Skeletal muscle tissue (tissue), 4 donors: ENCODE data around the gene CDC42BPA. TPM values are rescaled to one million over a fixed set of nuclear protein-coding genes. Genes with fewer than 3 reads are reported as not detected.
A peak's percentile ranks its signal among the peaks of the same experiment; 100 is the strongest.

Source experiments
- H3K27ac ChIP-seq: one replicate; pipeline ENCODE4 v1.7.0; 2013; ENCODE audit warnings: mild to moderate bottlenecking, low read depth, low read length, inconsistent platforms
- H3K27me3 ChIP-seq, 3 donors: one replicate each; pipeline ENCODE4 v1.7.0; 2013; ENCODE audit warnings: low read length in 3 of 3; ENCODE audit not compliant: control insufficient read depth in 3 of 3, insufficient read depth in 3 of 3
- H3K36me3 ChIP-seq, 3 donors: one replicate each; pipeline ENCODE4 v1.7.0; 2013; ENCODE audit warnings: low read length in 3 of 3; ENCODE audit not compliant: control insufficient read depth in 3 of 3, insufficient read depth in 3 of 3
- H3K4me1 ChIP-seq, 3 donors: one replicate each; pipeline ENCODE4 v1.7.0; 2013; ENCODE audit warnings: low read length in 3 of 3, mild to moderate bottlenecking in 3 of 3; ENCODE audit not compliant: control insufficient read depth in 3 of 3, insufficient read depth in 3 of 3
- H3K4me3 ChIP-seq, 3 donors: one replicate each; pipeline ENCODE4 v1.7.0; 2013; ENCODE audit warnings: low read length in 3 of 3
- H3K9ac ChIP-seq, 3 donors: one replicate each; pipeline ENCODE4 v1.7.0; 2013; ENCODE audit warnings: low read length in 3 of 3, mild to moderate bottlenecking in 3 of 3, moderate library complexity in 2 of 3, low read depth in 1 of 3
- H3K9me3 ChIP-seq, 3 donors: one replicate each; pipeline ENCODE4 v1.7.0; 2013; ENCODE audit warnings: low read length in 3 of 3; ENCODE audit not compliant: control insufficient read depth in 3 of 3
- total RNA-seq: library from RNA; depleted of rRNA; stranded (reverse); fragments of >200 nt; gene quantifications from one replicate; pipeline ENCODE4 v1.2.3, GENCODE V29; 2014
- donor health status: Osteomylitis.

CDC42BPA gene
- total RNA-seq, 1 donor from 2014 or later = 44.4 TPM

- H3K36me3 ChIP-seq = peaks cover 59 to 63% (median 62%) of the 10 kb centered on the region in 3 donors
- H3K27ac ChIP-seq = peak overlapping the region; percentile 87
- H3K4me1 ChIP-seq = peaks cover 73 to 100% (median 98%) of the 10 kb centered on the region in 3 donors
These were observed 336.9 kb downstream of the CDC42BPA start for GRCh38 chr1:226981386-226981817.

GRCh38 chr1:226980565-226981385 lies 337.5 kb downstream of the CDC42BPA start:
- H3K9ac ChIP-seq = peak overlapping the region; percentile 51 to 85 (median 70)
- peak overlapping the region in 2 of 3 donors; percentile 27 to 52 for H3K4me3 ChIP-seq
- peaks cover 53 to 57% (median 57%) of the 10 kb centered on the region in 3 donors for H3K36me3 ChIP-seq
- peak overlapping the region; percentile 87 for H3K27ac ChIP-seq
- no peaks in the 10 kb centered on the region for H3K9me3 ChIP-seq
- no peaks in the 10 kb centered on the region for H3K27me3 ChIP-seq
- H3K4me1 ChIP-seq = peaks cover 69 to 100% (median 98%) of the 10 kb centered on the region in 3 donors

More at GRCh38 chr1:226981386-226981817, 336.9 kb downstream of the CDC42BPA start:
- H3K4me3 ChIP-seq = no peak overlapping the region
- H3K27me3 ChIP-seq = no peaks in the 10 kb centered on the region
- H3K9ac ChIP-seq = peak overlapping the region; percentile 32 to 85 (median 43)
- H3K9me3 ChIP-seq = no peaks in the 10 kb centered on the region

- Histone ChIP-seq H3K36me3 (peaks cover 47 to 51% (median 50%) of the 10 kb centered on the region in 3 donors), H3K27me3 (no peaks in the 10 kb centered on the region), H3K9me3 (no peaks in the 10 kb centered on the region), H3K9ac (peak overlapping the region; percentile 23 to 85 (median 70)), H3K4me1 (peaks cover 71 to 100% (median 98%) of the 10 kb centered on the region in 3 donors), H3K4me3 (peak overlapping the region in 2 of 3 donors; percentile 26 to 52), H3K27ac (peak overlapping the region; percentile 87)
These were observed 338.2 kb downstream of the CDC42BPA start for GRCh38 chr1:226980122-226980560.

GRCh38 chr1:226979517-226980121 lies 338.7 kb downstream of the CDC42BPA start:
- H3K27me3 ChIP-seq = no peaks in the 10 kb centered on the region
- H3K36me3 ChIP-seq = peaks cover 42 to 46% (median 45%) of the 10 kb centered on the region in 3 donors
- peak overlapping the region; percentile 71 to 85 (median 76) for H3K9ac ChIP-seq
- H3K27ac ChIP-seq = peak overlapping the region; percentile 87
- H3K4me1 ChIP-seq = peaks cover 73 to 100% (median 98%) of the 10 kb centered on the region in 3 donors
- H3K9me3 ChIP-seq = no peaks in the 10 kb centered on the region
- peak overlapping the region; percentile 14 to 69 (median 48) for H3K4me3 ChIP-seq

- Histone ChIP-seq H3K9me3 (no peaks in the 10 kb centered on the region), H3K9ac (peak overlapping the region; percentile 71 to 85 (median 76)), H3K27me3 (no peaks in the 10 kb centered on the region), H3K27ac (peak overlapping the region; percentile 87), H3K4me1 (peaks cover 74 to 100% (median 98%) of the 10 kb centered on the region in 3 donors), H3K36me3 (peaks cover 37 to 42% (median 40%) of the 10 kb centered on the region in 3 donors), H3K4me3 (peak overlapping the region; percentile 14 to 69 (median 48))
These were observed 339.2 kb downstream of the CDC42BPA start for GRCh38 chr1:226979115-226979516.

- Histone ChIP-seq H3K9me3 (no peaks in the 10 kb centered on the region), H3K9ac (peak overlapping the region; percentile 71 to 85 (median 76)), H3K36me3 (peaks cover 35 to 41% (median 37%) of the 10 kb centered on the region in 3 donors), H3K4me3 (peak overlapping the region in 2 of 3 donors; percentile 48 to 69), H3K4me1 (peaks cover 75 to 100% (median 98%) of the 10 kb centered on the region in 3 donors), H3K27ac (peak overlapping the region; percentile 87), H3K27me3 (no peaks in the 10 kb centered on the region)
These were observed 339.7 kb downstream of the CDC42BPA start for GRCh38 chr1:226978432-226979114.

- Histone ChIP-seq H3K36me3 (peaks cover 29 to 34% (median 29%) of the 10 kb centered on the region in 3 donors), H3K27me3 (no peaks in the 10 kb centered on the region), H3K27ac (peak overlapping the region; percentile 87), H3K4me3 (peak overlapping the region in 1 of 3 donors; percentile 22), H3K9me3 (no peaks in the 10 kb centered on the region), H3K9ac (peak overlapping the region; percentile 32 to 85 (median 43)), H3K4me1 (peaks cover 75 to 100% (median 98%) of the 10 kb centered on the region in 3 donors)
These were observed 340.5 kb downstream of the CDC42BPA start for GRCh38 chr1:226977643-226978431.

- Histone ChIP-seq H3K9me3 (no peaks in the 10 kb centered on the region), H3K27me3 (no peaks in the 10 kb centered on the region), H3K9ac (peak overlapping the region; percentile 10 to 85 (median 23)), H3K36me3 (peaks cover 22 to 27% (median 23%) of the 10 kb centered on the region in 3 donors), H3K4me3 (peak overlapping the region in 1 of 3 donors; percentile 22), H3K27ac (peak overlapping the region; percentile 95), H3K4me1 (peaks cover 76 to 100% (median 98%) of the 10 kb centered on the region in 3 donors)
These were observed 341.2 kb downstream of the CDC42BPA start for GRCh38 chr1:226976978-226977642.
